Prostate gland (tissue), 2 donors: ENCODE measurements around the gene GUCA1A. TPM values are rescaled to one million over a fixed set of nuclear protein-coding genes. Genes with fewer than 3 reads are reported as not detected.
A peak's percentile ranks its signal among the peaks of the same experiment; 100 is the strongest.

ENCODE experiments used
- DNase-seq: peaks from one replicate; pipeline ENCODE4 v3.0.0-alpha.2; 2019; ENCODE audit warnings: low spot score
- H3K27ac ChIP-seq, 2 donors: fragments of 200-600 bp; sonication (generic); 2 replicates each; pipeline ENCODE4 v1.5.1; 2017 to 2019
- H3K27me3 ChIP-seq: fragments of 200-600 bp; sonication (generic); replicated peaks from 2 replicates; pipeline ENCODE4 v1.5.1; 2019; ENCODE audit not compliant: insufficient read depth
- H3K36me3 ChIP-seq, 2 donors: fragments of 200-600 bp; sonication (generic); 1 replicate in 1 of 2; 2 replicates in 1 of 2; pipeline versions ENCODE4 v1.5.1 to v1.8.1; 2017 to 2019
- H3K4me1 ChIP-seq: fragments of 200-600 bp; sonication (generic); replicated peaks from 2 replicates; pipeline ENCODE4 v1.5.1; 2019
- H3K4me3 ChIP-seq, 2 donors: fragments of 200-600 bp; sonication (generic); 2 replicates each; pipeline ENCODE4 v1.5.1; 2017 to 2019
- H3K9me3 ChIP-seq: fragments of 200-600 bp; sonication (generic); 2 replicates; pipeline ENCODE4 v1.5.1; 2017
- CTCF ChIP-seq, 4 experiments: fragments of 200-600 bp in 2 of 4; fragments of 450-650 bp in 2 of 4; sonication (generic) in 2 of 4; IDR thresholded peaks; 1 replicate in 3 of 4; 2 replicates in 1 of 4; pipeline ENCODE4 v1.5.1; 2016 to 2019; ENCODE audit warnings: antibody characterized with exemption in 4 of 4, mild to moderate bottlenecking in 2 of 4, moderate library complexity in 2 of 4
- POLR2A ChIP-seq: fragments of 450-650 bp; IDR thresholded peaks from one replicate; pipeline ENCODE4 v1.6.1; 2016; ENCODE audit warnings: antibody characterized with exemption, mild to moderate bottlenecking
- POLR2AphosphoS5 ChIP-seq: sonication (generic); formaldehyde crosslinking; IDR thresholded peaks from one replicate; pipeline ENCODE4 v1.6.1; 2017; ENCODE audit warnings: antibody characterized with exemption
- WGBS: methylation state at CpG from one replicate; pipeline ENCODE4 v1.1.5; 2018; 5-methylcytosine and 5-hydroxymethylcytosine counted together
- intact Hi-C: fragments of 100-400 bp; cut with DNase I; formaldehyde crosslinking; loops from one replicate; pipeline ENCODE4 v1.14.2; 2022
- total RNA-seq, 2 donors: library from RNA; depleted of rRNA; stranded (reverse); fragments of >200 nt; gene quantifications; one replicate each; pipeline ENCODE4 v1.1.0, GENCODE V29; 2016

The GUCA1A gene
- total RNA-seq, 2 donors from 2014 or later = 2.1 TPM; not detected in 1

GRCh38 chr6:42226645-42227143 lies 53.5 kb downstream of the GUCA1A start:
- WGBS = 38% methylated on average over 8 of the region's 8 CpGs
- Histone ChIP-seq H3K36me3 (no peaks in the 10 kb centered on the region), H3K27me3 (no peaks in the 10 kb centered on the region), H3K4me3 (no peak overlapping the region), H3K27ac (peak overlapping the region in 1 of 2 donors; percentile 46), H3K4me1 (no peaks in the 10 kb centered on the region), H3K9me3 (no peaks in the 10 kb centered on the region)
- DNase-seq = peak; percentile 26
- TF ChIP-seq POLR2A (no peak), POLR2AphosphoS5 (peak; percentile 16), CTCF (IDR thresholded peaks at IDR 0.05) (no peak)
- intact Hi-C loops = loop anchor here (10.0 kb wide), 1 partner anchor 302 kb away; the partner anchor contains the start of genes BYSL and MED20

- TF ChIP-seq POLR2AphosphoS5 (peak; percentile 56), POLR2A (no peak), CTCF (IDR thresholded peaks at IDR 0.05) (peak in 1 of 4 experiments; percentile 2)
- no peaks in the 10 kb centered on the region for H3K9me3 ChIP-seq
- H3K36me3 ChIP-seq = no peaks in the 10 kb centered on the region
- DNase-seq = peak; percentile 36
- WGBS = 37% methylated on average over 9 of the region's 9 CpGs
- intact Hi-C loops = loop anchor here (10.0 kb wide), 1 partner anchor 303 kb away; the partner anchor contains the start of genes BYSL and MED20
- H3K27me3 ChIP-seq = no peaks in the 10 kb centered on the region
- H3K4me1 ChIP-seq = no peaks in the 10 kb centered on the region
- H3K27ac ChIP-seq = peak overlapping the region; percentile 29 to 46
- H3K4me3 ChIP-seq = no peak overlapping the region
These were observed 54.1 kb downstream of the GUCA1A start for GRCh38 chr6:42227173-42227850.

- DNase-seq = no peak
- no peaks in the 10 kb centered on the region for H3K9me3 ChIP-seq
- no peaks in the 10 kb centered on the region for H3K27me3 ChIP-seq
- H3K27ac ChIP-seq = no peak overlapping the region
- TF ChIP-seq POLR2AphosphoS5 = no peak
- no peak for TF ChIP-seq CTCF (IDR thresholded peaks at IDR 0.05)
- no peak for TF ChIP-seq POLR2A
- no peak overlapping the region for H3K4me3 ChIP-seq
- H3K4me1 ChIP-seq = no peaks in the 10 kb centered on the region
- H3K36me3 ChIP-seq = no peaks in the 10 kb centered on the region
- WGBS = 90% methylated on average over 15 of the region's 15 CpGs
- intact Hi-C loops = loop anchor here (10.0 kb wide), 1 partner anchor 304 kb away; the partner anchor contains the start of genes BYSL and MED20
These were observed 55.1 kb downstream of the GUCA1A start for GRCh38 chr6:42228305-42228704.

Other genes with a start within 250 kb of the GUCA1A start
- 100 to 1,000 TPM; 145 to 153 TPM for gene CCND3, start 231.6 kb upstream of the GUCA1A start, total RNA-seq
- 10 to 100 TPM; 35.4 to 42.5 TPM for gene TAF8, start 122.8 kb upstream of the GUCA1A start, total RNA-seq
- 10 to 100 TPM; 30.8 to 45.9 TPM for gene C6orf132, start 30.7 kb upstream of the GUCA1A start, total RNA-seq
- gene GUCA1B, start 21.6 kb downstream of the GUCA1A start, total RNA-seq = under 1 TPM in 1 of 2 donors, not detected in 1; 0.68 TPM
- gene MRPS10, start 44.5 kb downstream of the GUCA1A start, total RNA-seq = 10 to 100 TPM; 27.5 to 31.8 TPM